ENCODE results near the gene B4GALT6.

- TF ChIP-seq POLR2AphosphoS5 (IDR thresholded peaks at IDR 0.05; ENCODE audit: low read depth, low read length) (no peak), POLR2A (IDR thresholded peaks at IDR 0.05; ENCODE audit: low read depth, low read length) (no peak)
Measured at GRCh38 chr18:31711365-31712172, 27.2 kb upstream of the B4GALT6 start.

Data from GM12891 (cell line).